RPMI7951 (cell line): ENCODE measurements around the gene BASP1. TPM values are rescaled to one million over a fixed set of nuclear protein-coding genes. Genes with fewer than 3 reads are reported as not detected.

ENCODE experiments used
- DNase-seq: peaks from one replicate; pipeline ENCODE4 v3.0.0-alpha.2; 2012; ENCODE audit warnings: low read depth
- total RNA-seq: library from RNA; depleted of rRNA; stranded (reverse); fragments of >200 nt; shearing (Covaris generic); gene quantifications from 2 replicates; pipeline ENCODE4 v1.2.3, GENCODE V29; 2014; rRNA removed

Gene BASP1
- total RNA-seq, result 18.7 and 23.0 TPM in 2 replicates

GRCh38 chr5:17217493-17218352, at the start of gene BASP1:
Gene BASP1, plus strand, starts transcription at chr5:17217631. Its CDS starts 57,586 bp downstream, at chr5:17275217.
- DNase-seq, result peak; percentile 62

GRCh38 chr5:17169507-17169906, 47.9 kb upstream of the BASP1 start:
- DNase-seq, result no peak

GRCh38 chr5:17172791-17173190, 44.6 kb upstream of the BASP1 start:
- DNase-seq, result no peak

- DNase-seq, result no peak
Measured at GRCh38 chr5:17174965-17175364, 42.5 kb upstream of the BASP1 start.

GRCh38 chr5:17177501-17178372, 39.7 kb upstream of the BASP1 start:
- DNase-seq, result no peak

DNA sequence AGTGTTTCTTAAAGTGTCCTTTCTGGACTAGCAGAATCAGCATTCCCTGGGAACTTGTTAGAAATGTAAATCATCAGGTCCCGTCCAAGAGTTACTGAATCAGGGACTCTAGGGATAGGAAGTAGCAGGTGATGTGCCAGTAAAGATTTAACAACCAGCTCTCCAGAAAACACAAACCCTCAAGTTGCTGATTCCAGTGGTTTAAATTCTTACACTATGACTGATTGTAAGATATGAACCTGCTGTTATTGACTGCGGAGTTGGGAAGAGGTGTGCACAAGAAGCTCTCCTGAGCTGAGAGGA, 39.1 kb upstream of the BASP1 start:
- no peak for DNase-seq

- no peak for DNase-seq
Measured at GRCh38 chr5:17180330-17180843, 37.0 kb upstream of the BASP1 start.

GRCh38 chr5:17180864-17181723, 36.3 kb upstream of the BASP1 start:
- peak; percentile 87 for DNase-seq

DNA sequence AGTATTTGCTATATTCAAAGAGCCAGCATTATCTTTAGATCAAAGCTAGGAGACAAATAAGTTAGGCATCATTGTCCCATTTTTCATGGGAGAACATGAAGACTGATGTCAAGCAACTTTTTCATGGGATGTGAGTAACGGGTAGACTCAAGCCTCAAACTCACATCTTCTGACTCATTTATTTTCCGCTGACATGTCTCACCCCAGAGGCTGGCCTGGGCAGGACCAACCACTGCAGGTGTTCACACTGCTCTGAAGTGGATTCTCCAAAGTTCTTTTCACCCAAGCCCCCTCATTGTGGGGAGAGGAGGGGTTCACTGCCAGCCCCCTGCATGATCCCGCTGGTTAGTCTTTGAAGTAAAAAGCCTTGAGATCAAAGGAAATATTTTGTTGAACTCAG, 34.9 kb upstream of the BASP1 start:
- peak; percentile 26 for DNase-seq

DNA sequence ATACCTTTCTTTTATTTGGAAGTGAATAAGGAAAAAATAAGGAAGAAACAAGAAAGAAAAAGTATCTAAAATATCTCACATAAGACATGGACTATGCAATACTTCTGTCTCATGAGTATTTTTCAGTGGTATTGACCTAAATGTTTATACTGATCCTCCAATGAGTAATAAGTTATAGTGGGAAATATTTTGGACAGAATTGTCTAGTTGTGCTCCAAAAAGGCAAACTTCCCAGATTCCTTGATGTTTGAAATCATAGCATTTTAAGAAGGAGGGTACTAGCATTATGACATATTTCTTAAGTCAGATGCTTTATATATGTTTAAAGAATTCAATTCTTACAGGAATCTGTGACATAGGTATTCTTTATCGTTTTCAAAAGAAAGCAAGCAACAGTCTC, 34.5 kb upstream of the BASP1 start:
- DNase-seq, result no peak

- no peak for DNase-seq
Measured at GRCh38 chr5:17183831-17184230, 33.6 kb upstream of the BASP1 start.

- no peak for DNase-seq
Measured at GRCh38 chr5:17184588-17184987, 32.8 kb upstream of the BASP1 start.

DNA sequence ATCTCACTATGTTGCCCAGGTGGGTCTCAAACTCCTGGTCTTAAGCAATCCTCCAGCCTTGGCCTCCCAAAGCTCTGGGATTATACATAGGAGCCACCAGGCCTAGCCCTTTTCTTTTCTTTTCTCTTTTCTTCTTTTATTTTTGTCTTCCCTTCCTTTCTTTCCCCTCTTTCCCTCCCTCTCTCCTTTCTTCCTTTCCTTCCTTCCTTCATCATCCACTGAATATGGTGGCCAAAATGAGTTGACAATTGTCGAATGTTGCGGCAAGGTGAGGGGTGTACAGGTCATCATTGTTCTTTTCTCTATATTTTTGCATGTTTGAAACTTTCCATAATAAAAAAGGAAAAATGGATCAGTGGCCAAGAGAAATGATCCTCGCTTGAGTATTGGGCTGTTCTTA, 32.1 kb upstream of the BASP1 start:
- no peak for DNase-seq

GRCh38 chr5:17185773-17186172, 31.7 kb upstream of the BASP1 start:
- peak; percentile 68 for DNase-seq

GRCh38 chr5:17186256-17186655, 31.2 kb upstream of the BASP1 start:
- DNase-seq, result no peak

DNA sequence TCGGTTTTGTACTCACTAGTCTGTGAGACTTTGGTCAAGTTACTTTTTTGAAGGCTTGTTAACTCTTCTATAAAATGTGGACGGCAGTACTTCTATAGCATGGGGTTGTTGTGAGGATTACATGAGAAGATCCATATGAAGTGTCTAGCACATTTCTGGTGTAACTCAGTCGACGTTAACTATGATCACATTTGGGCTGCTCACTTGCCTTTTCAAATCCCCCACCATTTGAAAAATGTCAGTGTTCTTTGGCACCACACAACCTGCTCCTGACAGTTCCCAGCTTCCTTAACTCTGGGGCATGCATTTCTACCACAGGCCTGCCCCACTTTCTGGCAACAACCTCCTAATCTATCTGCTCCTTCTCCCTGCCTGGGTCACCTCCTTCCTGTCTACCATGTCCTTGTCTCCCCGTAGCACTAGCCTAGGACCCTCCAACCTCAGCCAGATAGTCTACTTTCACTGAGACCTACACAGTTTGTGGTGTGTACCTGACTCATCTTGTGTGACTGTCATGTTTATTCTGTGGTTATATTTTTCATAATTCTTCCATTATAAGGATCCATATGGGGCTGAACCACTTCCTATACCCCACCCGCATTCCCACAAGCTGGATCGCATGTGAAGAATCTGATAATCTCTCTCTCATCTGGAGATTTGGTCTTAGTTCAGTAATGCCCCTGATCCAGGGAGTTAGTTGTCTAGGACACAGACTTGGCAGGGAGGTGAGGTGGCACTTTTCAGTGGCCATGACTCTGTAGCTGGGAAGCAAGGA, 30.2 kb upstream of the BASP1 start:
- DNase-seq, result peak; percentile 52

- DNase-seq, result no peak
Measured at GRCh38 chr5:17187786-17188170, 29.7 kb upstream of the BASP1 start.

DNA sequence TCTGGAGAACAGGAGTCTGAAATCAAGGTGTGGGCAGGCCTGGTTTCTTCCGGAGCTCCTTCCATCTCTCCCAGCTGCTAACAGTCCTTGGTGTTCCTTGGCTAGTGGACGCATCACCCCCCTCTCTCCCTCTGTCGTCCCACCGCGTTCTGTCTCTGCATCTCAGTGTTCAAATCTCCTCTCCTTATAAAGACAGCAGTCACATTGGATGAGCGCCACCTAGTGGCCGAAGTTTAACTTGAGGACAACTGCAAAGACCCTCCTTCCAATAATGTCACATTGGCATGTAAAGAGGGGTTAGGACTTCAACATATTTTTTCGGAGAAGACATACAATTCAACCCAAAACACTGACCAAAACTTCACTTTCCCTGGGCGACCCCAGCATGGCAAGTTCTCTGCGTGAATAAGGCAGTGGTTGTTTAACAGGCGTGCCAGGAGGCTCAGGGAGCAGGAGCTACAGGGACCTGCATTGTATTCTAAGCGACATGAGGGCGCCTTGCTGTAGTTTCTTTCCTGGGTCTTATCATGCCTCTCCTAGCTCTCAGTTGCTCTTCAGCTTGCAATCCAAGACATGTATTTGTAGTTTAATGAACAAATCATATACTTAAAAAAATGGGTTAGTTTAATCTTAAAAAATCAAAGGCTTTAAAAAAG, 27.9 kb upstream of the BASP1 start:
- peak; percentile 70 for DNase-seq

- DNase-seq, result peak; percentile 49
Measured at GRCh38 chr5:17190242-17190778, 27.1 kb upstream of the BASP1 start.

GRCh38 chr5:17190799-17191391, 26.5 kb upstream of the BASP1 start:
- DNase-seq, result no peak
